Ovary (tissue), 3 donors: ENCODE measurements around the gene REEP5.

Source experiments
- CTCF ChIP-seq, 3 donors: fragments of 450-650 bp in 2 of 3; fragments of 200-600 bp in 1 of 3; IDR thresholded peaks; one replicate each; pipeline versions ENCODE4 v1.5.1 to v1.8.0; 2016 to 2022; ENCODE audit warnings: antibody characterized with exemption in 3 of 3, mild to moderate bottlenecking in 1 of 3
- POLR2A ChIP-seq: fragments of 450-650 bp; IDR thresholded peaks from one replicate; pipeline ENCODE4 v1.6.1; 2017; ENCODE audit warnings: antibody characterized with exemption, mild to moderate bottlenecking, moderate library complexity
- donor health status: DM: no; HTN: no; CAD: no.

DNA sequence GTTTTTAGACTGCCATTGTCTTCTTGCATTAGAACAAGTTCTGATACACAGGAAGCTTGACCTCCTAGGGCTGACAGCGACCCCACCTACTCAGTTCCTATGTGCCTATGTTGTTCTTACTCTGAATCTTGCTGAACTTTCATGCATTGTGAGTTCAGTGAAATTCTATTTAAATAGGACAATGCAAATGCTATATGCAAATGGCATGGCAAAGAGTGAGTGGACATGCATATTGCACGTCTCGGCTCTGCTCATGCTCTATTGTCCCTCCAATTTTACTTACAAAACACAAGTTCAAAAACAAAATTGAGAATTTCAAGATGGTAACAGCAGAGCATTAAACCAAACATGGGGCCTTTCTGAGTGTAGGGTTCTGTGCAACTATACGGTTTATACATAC lies 49.2 kb upstream of the REEP5 start:
- TF ChIP-seq CTCF (IDR thresholded peaks at IDR 0.05), result no peak
- TF ChIP-seq POLR2A, result no peak
